HG02970 (cell line): ENCODE measurements around the gene FSTL4.

Experiments used
- ATAC-seq: cut with Tn5 transposase; IDR thresholded peaks from one replicate; pipeline ENCODE4 v1.9.1; 2021; ENCODE audit warnings: mild to moderate bottlenecking, moderate library complexity, moderate number of reproducible peaks; ENCODE audit not compliant: unreplicated experiment, low FRiP score

FSTL4 gene

GRCh38 chr5:133309984-133310621 lies 302.2 kb downstream of the FSTL4 start:
- no peak for ATAC-seq

GRCh38 chr5:133309166-133309795 lies 303.1 kb downstream of the FSTL4 start:
- no peak for ATAC-seq

DNA sequence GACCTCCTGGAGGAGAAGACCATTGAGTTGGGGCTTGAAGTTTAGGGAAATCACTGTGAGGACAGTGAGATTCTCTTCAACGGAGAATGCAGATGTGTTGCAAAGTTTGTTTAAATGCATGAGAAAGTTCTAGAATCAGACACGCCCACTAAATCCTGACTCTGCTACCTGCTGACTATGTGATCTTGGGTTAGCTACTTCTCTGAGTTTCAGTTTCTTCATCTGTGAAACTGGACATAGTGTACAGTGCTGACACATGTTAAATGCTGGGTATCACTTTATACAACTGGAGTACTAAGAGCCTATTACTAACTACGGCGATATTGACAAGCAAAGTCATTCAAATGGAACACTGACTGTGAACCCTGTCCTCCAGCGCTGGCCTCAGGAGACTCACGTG lies 305.1 kb downstream of the FSTL4 start:
- ATAC-seq: no peak

GRCh38 chr5:133304707-133305216 lies 307.6 kb downstream of the FSTL4 start:
- ATAC-seq: no peak

GRCh38 chr5:133304178-133304577 lies 308.2 kb downstream of the FSTL4 start:
- no peak for ATAC-seq

- ATAC-seq: no peak
Observed at GRCh38 chr5:133303298-133303697, 309.0 kb downstream of the FSTL4 start.

DNA sequence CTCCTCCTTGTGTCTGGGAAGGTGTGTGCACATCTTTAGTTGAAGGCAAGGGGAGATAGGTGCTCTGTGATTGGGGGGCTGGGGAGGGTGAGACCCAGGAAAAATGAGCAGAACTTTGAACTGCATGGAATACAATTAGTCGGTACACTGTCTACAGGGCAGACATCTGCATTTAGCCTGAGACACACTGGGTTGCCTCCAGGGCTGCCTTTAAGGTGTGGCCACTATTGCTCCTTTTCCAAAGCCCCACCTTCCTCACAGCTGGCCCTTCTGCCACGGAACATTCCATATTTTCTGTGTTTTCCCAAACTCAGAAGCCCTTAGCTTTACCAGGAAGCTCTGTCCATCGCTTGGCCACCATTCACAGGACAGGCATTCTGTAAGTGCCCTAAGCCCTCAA lies 312.6 kb downstream of the FSTL4 start:
- no peak for ATAC-seq

- ATAC-seq: no peak
Observed at GRCh38 chr5:133299021-133299420, 313.3 kb downstream of the FSTL4 start.

GRCh38 chr5:133298447-133298846 lies 313.9 kb downstream of the FSTL4 start:
- ATAC-seq: no peak

GRCh38 chr5:133297293-133297692 lies 315.0 kb downstream of the FSTL4 start:
- no peak for ATAC-seq

DNA sequence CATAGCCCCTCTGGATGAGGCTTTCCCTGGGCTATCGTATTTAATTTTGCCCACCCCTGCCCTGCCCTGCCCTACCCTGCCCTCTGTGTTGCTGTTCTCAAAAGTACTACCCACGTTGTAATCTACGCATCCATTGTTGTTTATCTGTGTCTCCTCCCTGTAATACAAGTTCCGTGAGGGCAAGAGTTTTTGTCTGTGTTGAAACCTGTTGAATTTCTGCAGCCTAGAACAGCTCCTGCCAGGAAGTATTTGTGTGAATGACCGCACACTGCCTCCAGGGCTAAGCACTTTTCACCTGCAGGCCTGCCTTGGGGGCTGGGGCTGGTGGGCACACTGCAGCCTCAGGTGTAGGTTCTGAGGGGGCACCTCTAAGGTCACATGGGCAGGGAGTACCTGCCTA lies 315.7 kb downstream of the FSTL4 start:
- ATAC-seq: no peak

- ATAC-seq: no peak
Observed at GRCh38 chr5:133295520-133295919, 316.8 kb downstream of the FSTL4 start.

- no peak for ATAC-seq
Observed at GRCh38 chr5:133294380-133294779, 318.0 kb downstream of the FSTL4 start.

GRCh38 chr5:133293960-133294359 lies 318.4 kb downstream of the FSTL4 start:
- ATAC-seq: no peak

DNA sequence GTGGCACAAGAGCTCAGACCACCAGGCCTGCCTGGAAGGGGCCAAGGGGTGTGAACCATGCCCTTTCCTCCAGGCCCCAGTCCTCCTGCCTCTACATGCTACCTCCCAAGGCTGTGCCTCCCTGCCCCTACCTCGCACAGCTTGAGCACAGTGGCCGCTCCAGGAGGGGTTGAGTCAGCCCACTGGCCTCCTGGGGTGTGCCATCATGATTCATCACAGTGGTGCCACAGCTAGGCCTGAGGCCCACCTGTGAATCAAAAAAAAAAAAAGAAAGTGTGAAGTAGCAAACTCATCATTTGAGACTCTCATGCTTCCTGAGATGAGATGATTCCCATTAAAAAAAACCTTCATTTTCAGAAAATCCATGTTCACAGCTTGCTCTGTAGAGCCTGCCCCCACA lies 320.0 kb downstream of the FSTL4 start:
- ATAC-seq: no peak

- no peak for ATAC-seq
Observed at GRCh38 chr5:133291524-133291923, 320.8 kb downstream of the FSTL4 start.

DNA sequence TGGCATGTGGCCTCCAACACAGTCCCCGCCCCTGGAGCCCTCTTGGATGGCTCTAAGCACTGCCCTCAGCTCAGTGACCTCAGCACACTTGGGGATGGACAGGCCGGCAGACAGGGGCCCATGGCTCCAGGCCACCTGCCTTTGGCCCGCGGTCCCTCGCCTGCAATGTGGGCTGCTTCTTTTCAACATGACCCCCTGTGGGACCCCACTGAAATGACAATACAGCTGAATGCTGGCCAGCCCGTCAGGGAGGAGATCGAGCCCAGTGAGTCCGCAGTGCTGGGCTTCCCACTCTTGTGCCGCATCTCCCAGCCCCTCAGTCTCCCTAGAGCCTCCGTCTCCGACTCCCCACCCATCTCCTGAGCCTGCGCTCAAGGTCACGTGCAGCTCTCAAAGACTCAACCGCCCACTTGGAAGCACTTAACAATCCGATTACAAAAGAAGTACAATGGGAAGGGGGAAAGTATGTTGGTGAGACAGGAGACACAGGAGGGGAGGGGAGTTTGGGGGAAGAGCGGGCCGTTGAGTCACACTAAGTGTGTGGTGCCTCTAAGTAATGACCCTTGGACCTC lies 321.6 kb downstream of the FSTL4 start:
- ATAC-seq: no peak

DNA sequence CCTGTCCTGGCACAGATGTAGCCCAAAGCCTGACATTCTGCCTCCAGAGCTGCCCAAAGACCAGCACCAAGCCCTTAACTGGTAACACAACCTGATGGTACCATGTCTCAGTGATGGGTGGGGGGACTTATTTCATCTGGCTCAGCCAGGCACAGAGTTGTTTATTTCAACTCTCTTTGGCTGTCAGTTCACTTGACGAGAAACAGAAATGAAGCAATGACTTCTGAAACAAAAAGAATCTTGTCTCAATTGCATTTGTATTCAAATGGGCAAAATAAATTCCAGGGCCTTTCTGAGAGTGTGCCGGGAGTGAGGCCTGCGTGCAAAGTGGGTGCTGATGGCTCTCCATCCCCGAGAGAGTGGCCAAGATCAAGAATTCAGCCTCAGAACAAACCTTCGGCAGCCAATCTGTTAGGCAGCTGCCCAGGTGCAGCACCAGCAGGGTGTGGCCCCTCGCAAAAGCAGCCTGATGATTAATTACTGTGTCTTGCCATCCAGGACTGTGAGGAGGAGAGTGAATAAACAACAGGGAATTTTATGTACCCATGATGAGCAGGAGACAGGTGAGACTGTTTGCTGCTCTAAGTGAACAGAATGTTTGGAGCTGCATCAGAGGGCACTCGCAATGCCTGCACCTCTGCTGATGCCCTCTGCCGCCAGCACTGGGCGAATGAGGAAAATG lies 322.5 kb downstream of the FSTL4 start:
- no peak for ATAC-seq

GRCh38 chr5:133287500-133287899 lies 324.8 kb downstream of the FSTL4 start:
- no peak for ATAC-seq

- no peak for ATAC-seq
Observed at GRCh38 chr5:133286483-133286882, 325.9 kb downstream of the FSTL4 start.

DNA sequence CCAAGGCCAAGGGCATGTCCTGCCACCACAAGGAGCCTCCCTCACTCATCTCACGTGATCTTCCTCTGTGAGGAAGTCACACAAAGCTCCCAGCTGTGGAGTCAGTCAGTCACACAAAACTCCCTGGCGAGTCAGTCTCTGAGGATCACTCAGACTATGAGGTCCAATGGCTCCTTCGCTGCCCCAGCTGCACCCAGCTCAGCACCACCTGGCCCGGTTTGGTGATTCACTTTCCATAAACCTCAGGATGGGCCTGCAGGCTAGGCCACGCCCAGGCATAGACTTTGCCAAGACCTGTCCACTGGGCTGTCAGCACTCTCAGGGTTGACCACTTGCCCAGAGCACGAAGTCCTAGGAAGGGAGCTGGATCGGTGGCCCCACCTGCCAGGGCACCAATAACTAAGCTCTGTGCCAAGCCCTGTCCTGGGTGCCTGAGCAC lies 326.7 kb downstream of the FSTL4 start:
- ATAC-seq: no peak
